Measurements from ENCODE around the gene RAP1GAP2. TPM values are rescaled to one million over a fixed set of nuclear protein-coding genes. Genes with fewer than 3 reads are reported as not detected.
"Not testable (repeated sequence)": the region's sequence is repeated elsewhere in the genome, so short reads cannot be mapped to it uniquely, and the experiment has no call there.

Gene RAP1GAP2
- total RNA-seq, 1 donor from 2014 or later: 8.4 TPM

DNA sequence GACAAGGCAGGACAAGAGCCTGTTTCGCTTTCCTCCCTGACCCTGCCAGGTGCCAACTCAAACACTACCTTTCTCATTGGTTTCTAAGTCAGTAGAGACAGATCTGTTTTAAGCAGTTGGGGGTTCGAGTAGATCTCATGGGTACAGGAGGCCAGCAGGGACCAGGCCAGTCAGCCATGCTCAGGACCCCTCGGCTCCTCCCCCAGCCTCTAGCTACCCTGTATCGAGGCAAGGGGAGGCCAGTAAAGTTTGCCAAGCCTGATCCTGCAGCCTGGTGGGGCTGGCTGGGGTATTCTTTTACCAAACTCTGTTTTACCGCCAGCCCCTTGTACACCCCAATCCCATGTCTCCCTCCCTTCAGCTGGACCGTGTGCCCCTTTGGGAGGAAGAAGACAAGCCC, 240.6 kb downstream of the RAP1GAP2 start:
- no peak for ATAC-seq
- intact Hi-C loops (cut with DNase I): loop anchor here (2.0 kb wide), 1 partner anchor 54 kb away; no protein-coding TSS in a partner anchor
- DNase-seq (ENCODE audit: low spot score): no peak

DNA sequence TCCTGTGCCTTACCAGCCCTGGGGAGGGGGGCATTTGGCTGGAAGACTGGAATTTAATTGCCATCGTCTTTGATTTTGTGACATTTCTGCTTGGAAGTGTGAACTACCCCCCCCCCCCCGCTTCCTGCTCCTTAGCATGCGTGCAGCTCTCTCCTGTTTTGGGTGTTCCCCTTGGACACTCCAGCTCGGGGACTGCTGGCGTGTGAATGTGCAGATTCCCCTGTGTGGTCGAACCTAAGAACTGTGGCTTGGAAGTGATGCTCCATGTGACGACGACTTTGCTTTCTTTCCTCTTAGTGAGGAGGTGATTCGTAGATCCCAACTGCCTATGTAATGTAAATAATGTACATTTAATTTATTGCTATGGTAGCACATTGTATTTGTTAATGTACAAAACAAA, 241.0 kb downstream of the RAP1GAP2 start:
- DNase-seq (ENCODE audit: low spot score) (no peak), ATAC-seq (no peak)
- intact Hi-C loops (cut with DNase I): loop anchor here (2.0 kb wide), 1 partner anchor 54 kb away; no protein-coding TSS in a partner anchor

DNA sequence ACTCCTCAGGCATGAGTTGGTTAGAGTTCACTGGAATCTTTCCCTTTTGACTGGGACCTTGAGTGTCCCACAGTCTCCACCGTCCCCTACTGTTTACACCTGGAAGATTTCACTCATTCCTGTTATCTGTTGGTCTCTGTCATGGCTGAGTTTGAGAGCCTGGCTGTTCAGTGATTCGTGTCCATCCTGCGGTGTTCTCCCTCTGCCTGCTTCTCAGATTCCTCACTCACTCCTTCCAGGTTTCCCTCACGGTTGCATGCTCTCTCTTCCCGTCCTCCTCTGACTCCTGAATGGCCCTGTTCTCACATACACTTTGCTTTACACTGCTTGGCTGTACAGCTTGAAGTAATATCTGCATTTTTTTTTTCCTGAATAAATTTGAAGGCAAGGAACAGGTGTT, 242.7 kb downstream of the RAP1GAP2 start:
- DNase-seq (ENCODE audit: low spot score) (no peak), ATAC-seq (no peak)
- intact Hi-C loops (cut with DNase I): no loop called here

DNA sequence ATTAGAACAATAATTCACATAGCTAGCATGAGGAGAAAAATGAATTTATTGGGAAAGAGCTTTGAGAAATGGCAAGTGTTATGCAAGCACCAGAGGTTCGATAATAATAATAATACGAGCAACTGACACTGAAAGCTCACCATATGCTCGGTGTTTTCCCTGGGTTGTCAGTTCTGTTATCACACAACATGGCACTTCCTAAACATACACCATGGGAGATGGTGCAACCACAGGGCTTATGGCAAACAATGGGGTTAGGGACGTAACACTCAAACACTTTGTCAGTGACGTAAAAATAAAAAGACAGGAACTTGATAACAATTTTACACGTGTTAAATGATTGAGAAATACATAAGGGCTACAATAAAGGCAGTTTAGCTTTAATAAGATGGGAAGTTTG, 243.5 kb downstream of the RAP1GAP2 start:
- no peak for ATAC-seq
- no peak for DNase-seq (ENCODE audit: low spot score)
- intact Hi-C loops (cut with DNase I): no loop called here

DNA sequence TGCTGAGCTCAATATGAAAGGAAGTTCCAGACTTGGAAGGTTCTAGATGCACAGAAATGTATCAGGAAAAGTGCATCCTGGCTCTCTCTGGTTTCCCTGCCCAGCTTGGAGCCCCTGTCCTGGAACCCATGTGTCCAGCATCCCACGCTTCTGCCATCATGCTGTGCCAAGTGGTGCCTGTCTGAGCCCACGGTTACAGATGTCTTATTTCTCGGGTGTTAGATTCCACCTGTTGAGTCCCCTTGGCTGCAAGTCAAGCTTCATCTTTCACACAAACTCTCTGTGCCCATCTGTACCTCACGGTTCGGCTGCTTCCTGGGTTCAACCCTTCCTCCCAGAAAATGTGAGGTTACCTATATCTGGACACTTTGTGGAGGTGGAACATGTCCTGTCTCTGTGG, 244.6 kb downstream of the RAP1GAP2 start:
- ATAC-seq (no peak), DNase-seq (ENCODE audit: low spot score) (no peak)
- intact Hi-C loops (cut with DNase I): no loop called here

DNA sequence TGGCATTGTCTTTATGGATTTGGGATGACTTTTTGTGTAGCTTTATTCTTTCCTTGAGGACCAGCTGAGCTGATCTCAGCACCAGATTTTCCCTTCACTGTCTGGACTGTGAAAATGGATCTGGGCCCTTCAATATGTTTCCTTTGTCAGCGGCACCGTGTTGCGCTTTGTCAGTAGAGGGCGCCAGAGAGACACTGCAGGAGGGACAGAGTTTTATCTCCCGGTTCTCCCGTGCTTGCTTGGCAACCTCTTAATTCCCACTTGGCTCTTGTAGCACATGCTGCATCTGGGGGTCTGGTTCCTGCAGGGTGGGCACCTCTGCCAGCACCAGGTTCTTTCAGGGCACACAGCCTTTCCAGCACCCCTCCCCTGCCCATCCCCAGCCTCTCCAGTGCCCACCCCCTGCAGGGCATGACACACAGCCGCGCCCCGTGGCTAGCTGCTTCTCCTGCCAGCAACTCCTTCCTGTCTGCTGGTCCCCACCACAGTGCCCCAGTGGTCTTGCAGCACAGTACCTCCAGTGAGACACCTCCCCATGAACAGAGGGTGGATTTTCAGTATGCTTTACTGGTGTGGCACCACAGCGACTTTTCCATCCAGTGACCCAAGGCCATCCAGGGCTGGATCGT, 247.6 kb downstream of the RAP1GAP2 start:
- ATAC-seq: no peak
- DNase-seq (ENCODE audit: low spot score): no peak
- intact Hi-C loops (cut with DNase I): no loop called here

DNA sequence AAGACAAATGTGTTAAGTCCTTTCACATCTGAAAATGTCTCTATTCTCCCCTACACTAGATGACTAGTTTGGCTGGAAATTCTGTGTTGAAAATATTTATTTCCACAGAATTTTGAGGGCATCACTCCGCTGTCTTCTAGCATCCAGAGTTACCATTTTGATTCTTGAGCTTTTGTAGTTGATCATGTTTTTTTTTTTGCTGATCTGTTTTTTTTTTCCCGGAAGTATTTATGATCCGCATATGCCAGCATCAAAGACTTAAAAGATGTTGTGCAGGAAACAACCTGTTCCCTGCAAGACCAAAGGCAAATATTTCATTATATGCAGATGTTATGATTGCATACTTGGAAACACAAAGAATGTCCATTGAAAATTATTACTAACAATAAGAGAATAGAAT, 250.5 kb downstream of the RAP1GAP2 start:
- ATAC-seq (no peak), DNase-seq (ENCODE audit: low spot score) (no peak)
- intact Hi-C loops (cut with DNase I): no loop called here

DNA sequence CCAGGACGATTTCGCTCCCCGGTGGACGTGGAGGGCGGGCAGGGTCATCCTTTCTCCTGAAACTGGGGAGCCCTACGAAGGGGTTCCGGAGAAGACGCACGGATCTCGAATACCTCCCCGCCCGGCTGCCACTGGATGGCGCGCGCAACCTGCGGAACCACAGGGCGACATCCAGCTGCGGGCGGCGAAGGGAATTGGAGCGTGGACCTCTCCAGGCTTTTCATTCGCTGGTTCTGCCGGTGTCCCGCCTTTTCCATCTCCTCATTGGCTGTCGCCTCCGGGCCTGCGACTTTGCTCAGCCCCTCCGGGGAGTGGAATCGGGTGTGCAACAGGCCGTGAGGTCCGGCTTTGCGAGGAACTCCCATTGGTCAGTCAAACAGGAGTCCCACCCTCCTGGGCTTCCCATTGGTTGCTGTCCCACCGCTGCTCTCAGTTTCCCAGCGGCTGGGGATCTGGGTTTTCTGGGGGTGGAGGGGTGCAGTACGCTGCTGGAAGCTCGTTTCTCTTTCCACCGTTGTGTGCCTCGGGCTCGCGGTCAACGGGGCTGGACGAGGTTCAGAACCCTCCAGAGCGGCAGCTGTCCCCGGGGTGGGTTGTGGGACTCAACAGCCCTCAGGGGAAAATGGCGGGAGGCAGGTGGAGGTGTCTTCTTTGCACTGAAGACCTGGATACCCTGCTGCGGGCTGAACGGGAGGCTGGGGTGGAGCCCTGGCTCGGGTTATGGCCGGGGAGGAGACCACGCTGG, 252.7 kb downstream of the RAP1GAP2 start:
- peak; percentile 100 for ATAC-seq
- DNase-seq (ENCODE audit: low spot score): peak; percentile 95
- intact Hi-C loops (cut with DNase I): no loop called here

DNA sequence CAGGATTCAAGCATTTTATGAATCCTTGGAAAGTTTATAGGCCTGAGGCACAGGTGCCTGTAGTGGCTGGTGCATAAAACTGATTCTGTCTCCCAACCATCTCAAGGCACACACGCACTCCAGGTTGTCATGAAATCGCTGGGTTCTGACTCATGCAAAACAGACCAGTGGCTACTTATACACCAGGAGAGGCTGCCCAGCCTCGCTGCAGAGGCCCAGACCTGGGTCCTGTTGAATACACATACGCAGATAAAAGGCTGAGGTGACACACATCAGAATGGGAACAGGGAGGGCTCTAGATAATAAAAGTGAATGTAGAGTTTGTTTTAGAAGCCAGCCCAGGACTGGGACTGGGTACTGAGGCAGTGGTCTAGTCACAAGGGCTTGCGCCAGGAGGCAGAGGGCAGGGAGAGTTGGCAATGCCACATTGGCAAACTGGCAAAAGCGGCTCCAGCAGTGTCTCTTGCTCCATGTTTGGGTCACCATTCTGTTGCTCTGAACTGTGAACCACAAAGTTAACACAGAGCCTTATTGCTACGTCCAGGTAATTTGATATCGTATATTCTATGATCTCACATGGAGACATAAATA, 253.6 kb downstream of the RAP1GAP2 start:
- no peak for DNase-seq (ENCODE audit: low spot score)
- no peak for ATAC-seq
- intact Hi-C loops (cut with DNase I): no loop called here

DNA sequence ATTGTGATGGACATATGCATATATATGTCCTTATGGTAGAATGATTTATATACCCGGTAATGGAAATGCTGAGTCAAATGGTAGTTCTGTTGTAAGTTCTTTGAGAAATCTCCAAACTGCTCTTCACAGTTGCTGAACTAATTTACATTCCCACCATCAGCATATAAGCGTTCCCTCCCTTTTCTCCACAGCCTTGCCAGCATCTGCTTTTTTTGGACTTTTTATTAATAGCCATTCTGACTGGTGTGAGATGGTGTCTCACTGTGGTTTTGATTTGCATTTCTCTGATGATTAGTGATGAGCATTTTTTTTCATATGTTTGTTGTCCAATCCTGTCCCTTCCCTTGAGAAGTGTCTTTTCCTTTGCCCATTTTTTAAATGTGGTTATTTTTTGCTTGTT, 258.6 kb downstream of the RAP1GAP2 start:
- ATAC-seq; intact Hi-C loops (cut with DNase I): not testable (repeated sequence)

DNA sequence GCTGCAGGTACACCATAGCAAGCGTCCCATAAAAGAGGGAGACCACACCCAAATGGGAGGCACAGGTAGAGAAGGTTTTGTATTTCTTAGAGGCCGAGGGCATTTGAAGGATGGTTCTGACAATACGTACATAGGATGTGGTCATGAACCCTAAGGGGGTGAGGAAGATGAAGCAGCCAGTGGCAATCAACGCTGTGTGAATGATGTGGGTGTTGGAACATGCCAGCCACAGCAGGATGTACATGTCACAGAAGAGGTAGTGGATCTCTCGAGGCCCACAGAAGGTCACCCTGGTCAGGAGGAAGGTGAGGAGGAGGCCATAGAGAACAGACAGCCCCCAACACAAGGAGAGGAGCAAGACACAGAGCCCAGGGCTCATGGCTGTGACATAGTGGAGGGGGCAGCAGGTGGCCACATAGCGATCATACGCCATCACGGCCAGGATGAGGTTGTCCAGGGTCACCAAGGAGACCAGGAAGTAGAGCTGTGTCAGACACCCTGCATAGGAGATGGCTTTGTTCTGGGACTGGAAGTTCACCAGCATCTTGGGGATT, 266.7 kb downstream of the RAP1GAP2 start:
- intact Hi-C loops (cut with DNase I); DNase-seq (ENCODE audit: low spot score); ATAC-seq: not testable (repeated sequence)

More for the DNA sequence above, 258.6 kb downstream of the RAP1GAP2 start:
- not testable (repeated sequence) for DNase-seq (ENCODE audit: low spot score)

DNA sequence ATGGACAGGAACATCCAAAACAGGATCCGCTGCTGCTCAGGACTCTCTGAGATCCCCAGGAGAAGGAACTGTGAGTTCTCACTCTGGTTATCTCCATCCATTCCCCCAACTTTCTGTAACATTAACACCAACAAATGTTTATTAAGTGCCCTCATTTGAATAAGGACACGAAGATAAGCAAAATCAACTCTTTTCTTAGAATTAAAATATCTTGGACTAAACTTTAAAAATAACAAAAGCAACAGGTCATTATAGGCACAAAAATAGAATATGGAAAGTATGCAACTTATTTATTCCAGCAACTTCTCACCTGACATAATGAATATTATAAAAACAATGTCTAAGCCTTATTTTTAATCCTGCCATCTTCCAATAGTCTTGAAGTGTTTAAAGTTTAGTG, 267.3 kb downstream of the RAP1GAP2 start, which contains the start of gene OR1D5:
TSS of gene OR1D5 (minus strand) at position 101 of the 400 bp plus-strand sequence. CDS start at position 101, 0 bp downstream.
- intact Hi-C loops (cut with DNase I); ATAC-seq; DNase-seq (ENCODE audit: low spot score): not testable (repeated sequence)

DNA sequence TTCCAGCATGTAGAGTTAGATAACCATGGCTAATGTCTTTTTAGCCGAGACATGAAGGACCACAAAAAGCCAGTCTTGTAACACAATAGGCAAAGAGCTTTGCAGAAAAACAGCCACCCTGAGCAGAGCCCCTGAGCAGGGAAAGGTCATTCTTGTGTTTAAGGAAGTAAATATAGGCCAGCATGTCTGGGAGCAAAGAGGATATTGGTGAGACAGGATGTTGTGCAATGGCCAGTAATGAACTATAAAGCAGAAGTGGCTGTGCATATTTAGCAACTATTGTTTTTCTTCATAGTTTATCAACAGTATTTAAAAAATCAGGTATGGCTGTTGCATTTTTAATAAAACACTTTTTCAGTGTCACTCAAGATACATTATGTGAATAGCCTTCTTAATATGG, 269.0 kb downstream of the RAP1GAP2 start:
- DNase-seq (ENCODE audit: low spot score); intact Hi-C loops (cut with DNase I): not testable (repeated sequence)
- ATAC-seq: peak; percentile 51

DNA sequence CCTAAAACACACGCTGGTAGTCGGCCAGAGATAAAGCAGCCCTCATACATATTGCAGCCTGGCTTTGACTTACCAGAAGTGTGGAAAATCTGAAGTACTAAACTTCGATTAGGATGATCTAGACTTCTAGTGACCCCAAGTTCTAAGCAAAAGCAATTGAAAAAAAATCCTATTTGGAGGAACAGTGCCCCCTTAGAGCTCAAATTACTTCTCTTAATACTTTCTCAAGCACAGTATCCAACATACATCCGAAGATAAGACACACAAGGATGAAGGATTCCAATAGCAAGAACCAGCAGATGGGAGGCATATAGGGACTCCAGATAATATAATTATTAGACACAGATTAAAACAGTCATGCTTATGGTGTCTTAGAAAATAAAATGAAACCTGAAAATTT, 277.6 kb downstream of the RAP1GAP2 start:
- DNase-seq (ENCODE audit: low spot score); ATAC-seq; intact Hi-C loops (cut with DNase I): not testable (repeated sequence)

Small RNA genes within 50 kb of the gene (microRNA-seq; reads per million reads assigned to microRNA genes)
- gene MIR1253: not detected

Other genes starting within 250 kb of the RAP1GAP2 start
- gene PAFAH1B1, start 202.8 kb upstream of the RAP1GAP2 start, total RNA-seq: 160 TPM
- gene CLUH, start 84.7 kb upstream of the RAP1GAP2 start, total RNA-seq: 39.2 TPM
- 0.27 TPM for gene CCDC92B, start 46.8 kb upstream of the RAP1GAP2 start, total RNA-seq

Data from sciatic nerve (tissue), 2 donors.